GM18519 (cell line): Measurements from ENCODE around the gene MLPH.

Experiments used
- ATAC-seq: cut with Tn5 transposase; IDR thresholded peaks from one replicate; pipeline ENCODE4 v1.9.1; 2021; ENCODE audit warnings: mild to moderate bottlenecking, moderate library complexity; ENCODE audit not compliant: unreplicated experiment, low FRiP score

Gene MLPH

DNA sequence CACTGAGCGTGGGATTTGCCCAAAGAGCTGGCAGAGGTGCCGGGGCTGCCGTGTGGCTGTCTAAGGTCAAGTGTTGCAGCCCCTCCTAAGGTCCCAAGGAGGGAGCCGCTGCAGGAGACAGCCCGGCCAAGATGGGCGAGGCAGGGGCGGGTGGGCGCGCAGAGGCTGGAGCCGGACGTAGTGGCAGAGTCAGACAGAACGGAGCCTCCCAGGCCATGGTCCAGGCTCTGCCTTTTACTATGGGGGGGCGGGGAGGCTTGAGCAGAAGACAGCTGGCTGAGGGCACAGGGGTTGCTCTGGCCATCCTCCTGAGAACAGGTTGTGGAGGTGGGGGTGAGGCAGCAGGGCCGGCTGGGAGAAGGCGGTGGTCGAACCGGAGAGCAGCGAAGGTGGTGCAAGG lies 51.9 kb downstream of the MLPH start:
- ATAC-seq, result no peak

GRCh38 chr2:237539681-237540080 lies 52.6 kb downstream of the MLPH start:
- ATAC-seq, result no peak

GRCh38 chr2:237540223-237540775 lies 53.2 kb downstream of the MLPH start:
- no peak for ATAC-seq

- ATAC-seq, result no peak
Observed at GRCh38 chr2:237540823-237541222, 53.8 kb downstream of the MLPH start.

DNA sequence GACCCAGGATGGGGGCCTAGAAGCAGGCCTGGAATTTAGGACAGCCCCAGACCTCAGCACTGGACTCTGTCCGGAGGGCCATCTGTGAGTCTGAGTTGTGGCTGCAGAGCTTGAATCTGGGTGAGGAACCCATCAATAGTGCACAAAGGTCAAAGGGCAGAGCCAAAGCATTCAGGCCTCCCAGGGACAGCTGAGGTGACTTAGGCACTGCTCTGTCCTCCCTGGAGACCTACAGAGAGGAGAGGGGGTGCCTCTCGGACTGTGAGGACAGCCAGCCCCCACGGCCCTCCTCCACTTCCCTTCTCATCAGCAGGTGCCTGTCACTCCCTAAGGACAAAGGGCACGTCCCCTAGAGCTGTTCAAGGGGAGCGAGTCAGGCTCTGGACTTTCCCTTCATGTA lies 54.2 kb downstream of the MLPH start:
- no peak for ATAC-seq

- ATAC-seq, result no peak
Observed at GRCh38 chr2:237542001-237542704, 55.1 kb downstream of the MLPH start.

DNA sequence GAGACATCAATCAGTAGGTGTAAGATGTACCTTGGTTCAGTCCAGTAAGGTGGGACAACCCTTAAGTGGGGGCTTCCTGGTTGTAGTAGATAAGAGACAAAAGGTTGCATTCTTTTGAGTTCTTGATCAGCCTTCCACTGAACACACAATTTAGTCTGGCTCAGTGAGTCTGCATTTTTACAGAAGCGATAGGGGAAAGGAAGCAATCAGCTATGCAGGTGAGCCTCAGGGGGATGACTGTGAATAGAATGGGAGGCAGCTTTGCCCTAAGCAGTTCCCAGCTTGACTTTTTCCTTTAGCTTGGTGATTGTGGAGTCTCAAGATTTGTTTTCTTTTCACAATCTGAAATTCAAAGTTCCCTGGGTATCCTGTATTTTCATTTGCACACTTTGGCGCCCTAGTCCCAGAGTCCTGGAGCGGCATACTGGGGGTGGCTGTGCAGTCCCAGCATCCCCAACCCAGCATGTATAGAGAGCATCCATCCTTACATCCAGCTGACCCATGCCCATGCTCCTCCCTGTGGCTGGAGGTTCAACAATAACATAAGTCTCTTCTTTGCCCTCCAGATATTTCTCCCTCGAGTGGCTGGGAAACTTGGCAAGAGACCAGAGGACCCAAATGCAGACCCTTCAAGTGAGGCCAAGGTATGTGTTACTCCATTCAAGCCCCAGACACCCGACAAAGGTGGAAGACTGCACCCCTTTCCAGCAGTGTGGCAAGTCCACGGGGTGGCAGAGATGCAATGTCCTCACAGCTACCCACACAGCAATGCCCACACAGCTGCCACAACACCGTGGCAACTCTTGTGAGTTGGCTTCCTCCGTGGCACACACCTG lies 59.2 kb downstream of the MLPH start:
- no peak for ATAC-seq

DNA sequence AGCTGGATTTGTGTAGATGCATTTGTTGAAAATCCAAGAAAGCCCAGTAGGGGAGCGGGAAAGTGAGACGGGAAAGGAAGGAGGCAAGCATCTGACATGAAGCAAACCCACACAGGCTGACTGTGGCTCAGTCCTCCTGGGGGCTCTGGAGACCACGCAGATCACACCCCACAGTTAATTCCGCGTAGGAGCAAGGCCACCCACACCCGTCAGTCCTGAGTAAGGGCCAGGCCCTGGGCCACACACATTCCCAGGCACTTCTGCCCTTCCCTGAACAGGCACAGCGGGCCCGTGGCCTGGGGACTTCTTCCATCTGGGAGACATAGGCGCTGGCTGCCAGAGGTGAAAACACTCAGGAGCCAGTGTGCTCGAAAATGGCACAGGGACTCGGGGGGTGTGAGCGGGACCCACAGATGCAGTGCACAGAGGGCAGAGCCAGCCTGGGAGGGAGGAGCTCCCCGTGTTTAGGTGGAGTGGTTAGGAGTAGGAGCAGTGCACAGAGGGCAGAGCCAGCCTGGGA lies 59.9 kb downstream of the MLPH start:
- no peak for ATAC-seq

GRCh38 chr2:237547841-237548416 lies 60.9 kb downstream of the MLPH start:
- ATAC-seq, result no peak

GRCh38 chr2:237549216-237549615 lies 62.2 kb downstream of the MLPH start:
- no peak for ATAC-seq

DNA sequence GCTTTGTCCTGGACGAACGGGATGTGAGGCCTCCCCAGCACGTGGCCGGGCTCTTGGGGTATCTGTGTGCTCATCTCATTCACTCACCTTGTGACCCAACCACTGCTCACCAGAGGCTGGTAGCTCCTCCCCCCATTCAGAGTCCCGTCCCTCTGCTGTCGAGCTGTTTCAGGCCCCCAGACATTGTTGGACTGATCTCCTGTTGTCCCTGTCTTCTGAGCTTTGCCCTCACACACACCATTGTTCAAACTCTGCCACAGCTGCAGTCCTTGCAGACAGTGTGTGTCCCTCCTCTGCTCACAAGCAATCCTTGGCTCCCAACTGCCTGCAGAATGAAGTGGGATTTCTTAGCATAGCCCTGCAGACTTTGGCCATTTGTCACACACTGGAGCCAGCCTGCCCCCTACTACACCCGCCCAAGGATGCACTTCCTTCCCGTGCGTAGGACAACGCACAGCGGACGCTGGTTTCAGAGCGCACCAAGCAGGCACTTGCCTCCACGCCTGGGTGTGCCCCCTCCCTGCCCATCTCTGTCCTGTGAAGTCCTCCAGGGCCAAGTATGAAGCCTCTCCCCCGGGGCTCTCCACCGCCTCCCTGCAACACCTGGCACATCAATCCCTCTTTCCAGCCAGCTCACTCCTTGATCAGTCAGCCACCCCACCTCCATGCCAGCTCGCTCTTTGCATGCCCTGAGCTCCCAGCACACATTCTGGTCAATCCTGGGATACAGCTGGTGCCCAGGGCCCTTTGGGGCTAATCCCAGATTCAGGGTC lies 62.8 kb downstream of the MLPH start:
- ATAC-seq, result no peak

DNA sequence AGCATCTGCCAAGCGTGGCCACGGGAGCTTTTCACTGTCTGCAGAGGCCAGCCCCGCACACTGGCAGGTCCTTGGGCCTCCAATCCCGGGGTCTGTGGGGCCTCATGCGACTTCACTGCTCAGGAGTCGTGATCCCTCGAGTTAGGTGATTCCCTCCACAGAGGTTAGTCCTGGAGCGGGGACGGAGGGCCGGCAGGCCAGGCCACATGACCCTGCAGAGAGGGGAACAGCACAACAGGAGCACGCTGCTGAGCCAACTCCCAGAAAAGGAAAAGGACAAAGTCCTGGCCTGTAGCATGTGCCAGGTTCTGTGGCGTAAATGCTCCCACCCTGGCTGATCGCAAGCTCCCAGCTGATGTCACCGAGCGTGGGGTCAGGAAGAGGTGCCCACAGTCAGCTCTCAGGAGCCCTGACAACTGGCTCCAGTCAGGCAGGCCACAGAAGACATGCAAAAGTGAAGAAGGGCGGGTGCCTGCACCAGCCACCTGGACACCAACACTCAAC lies 64.1 kb downstream of the MLPH start:
- ATAC-seq, result no peak

- ATAC-seq, result no peak
Observed at GRCh38 chr2:237552908-237553307, 65.9 kb downstream of the MLPH start.

DNA sequence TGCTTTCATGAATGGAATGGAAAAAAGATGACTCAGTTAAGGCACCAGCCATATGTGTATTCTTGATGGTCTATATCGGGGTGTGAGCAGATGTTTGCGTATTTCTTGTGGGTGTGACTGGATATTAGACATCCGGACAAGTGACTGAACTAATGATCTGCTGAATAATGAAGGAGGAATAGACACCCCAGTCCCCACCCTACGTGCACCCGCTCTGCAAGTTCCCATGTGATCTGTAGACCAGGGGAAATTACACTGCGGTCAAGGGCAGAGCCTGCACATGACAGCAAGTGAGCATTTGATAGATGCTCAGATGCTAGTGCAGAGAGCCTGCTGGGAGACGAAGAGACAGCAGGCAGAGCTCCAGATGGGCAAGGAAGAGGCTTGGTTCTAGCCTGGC lies 66.9 kb downstream of the MLPH start:
- ATAC-seq, result no peak

DNA sequence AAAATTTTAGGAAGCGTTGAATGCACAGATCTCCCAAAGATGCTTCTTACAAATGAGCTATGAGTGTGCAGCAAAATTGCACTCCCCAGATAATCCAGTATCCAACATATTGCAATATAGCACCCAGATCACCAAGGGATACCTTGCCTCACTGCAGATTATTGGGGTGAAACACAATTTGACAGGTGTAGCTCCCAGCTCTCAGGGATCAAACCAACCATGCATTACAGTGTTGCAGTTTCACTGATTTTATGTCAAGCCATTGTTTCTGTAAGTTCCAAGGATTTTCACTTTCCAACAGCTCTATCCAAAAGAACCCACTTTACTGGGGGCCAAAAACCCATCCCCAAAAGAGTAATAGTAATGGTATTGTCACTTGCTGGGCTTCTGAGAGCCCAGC lies 68.5 kb downstream of the MLPH start:
- ATAC-seq, result no peak

DNA sequence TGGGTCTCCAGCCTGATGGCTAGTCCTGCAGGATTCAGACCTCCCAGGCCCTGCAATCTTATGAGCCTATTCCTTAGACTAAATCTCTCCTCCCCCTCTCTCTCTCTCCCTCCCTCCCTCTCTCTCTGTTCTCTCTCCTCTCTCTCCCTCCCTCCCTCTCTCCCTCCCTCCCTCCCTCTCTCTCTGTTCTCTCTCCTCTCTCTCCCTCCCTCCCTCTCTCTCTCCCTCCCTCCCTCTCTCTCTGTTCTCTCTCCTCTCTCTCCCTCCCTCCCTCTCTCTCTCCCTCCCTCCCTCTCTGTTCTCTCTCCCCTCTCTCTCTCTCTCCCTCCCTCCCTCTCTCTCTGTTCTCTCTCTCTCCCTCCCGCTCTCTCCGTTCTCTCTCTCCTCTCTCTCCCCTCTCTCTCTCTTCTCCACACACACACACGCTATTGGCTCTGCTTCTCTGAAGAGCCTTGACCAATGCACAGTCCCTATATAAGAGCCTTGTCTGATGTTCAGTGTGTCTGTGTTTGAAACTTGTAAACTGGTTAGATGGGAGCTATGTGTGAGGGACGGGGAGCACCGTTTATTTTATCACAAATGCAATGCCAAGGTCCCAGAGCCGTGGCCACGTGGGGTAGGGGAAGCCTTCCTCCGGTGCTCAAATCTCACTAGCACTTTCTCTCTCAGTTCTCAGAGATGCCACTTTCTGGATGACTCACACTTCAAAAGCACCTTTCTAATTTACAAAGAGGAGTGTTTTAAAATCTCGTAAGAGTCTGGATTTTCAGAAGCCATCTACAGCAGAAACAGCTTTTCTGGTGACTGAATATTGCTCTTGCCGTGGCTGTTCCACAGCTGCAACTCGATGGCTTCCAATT lies 70.0 kb downstream of the MLPH start:
- ATAC-seq, result peak; percentile 76

GRCh38 chr2:237557633-237558015 lies 70.6 kb downstream of the MLPH start:
- peak; percentile 19 for ATAC-seq

GRCh38 chr2:237558961-237559641 lies 72.0 kb downstream of the MLPH start:
- no peak for ATAC-seq

GRCh38 chr2:237561221-237561620 lies 74.2 kb downstream of the MLPH start:
- no peak for ATAC-seq
